K562 (cell line): Measurements from ENCODE around the gene CUX1. TPM values are rescaled to one million over a fixed set of nuclear protein-coding genes. Genes with fewer than 3 reads are reported as not detected.

Experiments
- ARID1B ChIP-seq: fragments of 450-650 bp; IDR thresholded peaks from 2 replicates; pipeline ENCODE4 v1.6.1; 2016; ENCODE audit warnings: antibody characterized with exemption, mild to moderate bottlenecking, inconsistent platforms
- BHLHE40 ChIP-seq: IDR thresholded peaks from 2 replicates; pipeline ENCODE4 v1.6.1; 2011; ENCODE audit warnings: low read length, improper control_type of control experiment
- BRD4 ChIP-seq: fragments of 200-600 bp; sonication (generic); IDR thresholded peaks from 2 replicates; pipeline ENCODE4 v1.6.1; 2017; ENCODE audit warnings: inconsistent platforms
- CBFA2T2 ChIP-seq: fragments of 450-650 bp; conservative IDR thresholded peaks from 2 replicates; pipeline ENCODE4 v1.6.1; 2017; ENCODE audit warnings: mild to moderate bottlenecking
- CTBP1 ChIP-seq: fragments of 450-650 bp; IDR thresholded peaks from 2 replicates; pipeline ENCODE4 v1.6.1; 2016; ENCODE audit warnings: borderline replicate concordance
- DPF2 ChIP-seq: fragments of 450-650 bp; IDR thresholded peaks from 2 replicates; pipeline ENCODE4 v1.6.1; 2016
- EP300 ChIP-seq: IDR thresholded peaks from 2 replicates; pipeline ENCODE4 v1.6.1; 2012; ENCODE audit warnings: low read length, improper control_type of control experiment
- KAT2B ChIP-seq: IDR thresholded peaks from one replicate; pipeline ENCODE4 v1.6.1; 2012; ENCODE audit warnings: low read depth, mild to moderate bottlenecking, control low read depth, inconsistent platforms, low read length, moderate library complexity
- KLF13 ChIP-seq: fragments of 450-650 bp; IDR thresholded peaks from 2 replicates; pipeline ENCODE4 v1.6.1; 2016; ENCODE audit warnings: missing genetic modification characterization, low read depth, mild to moderate bottlenecking, missing compliant biosample characterization, moderate library complexity, borderline replicate concordance
- MAFF ChIP-seq: IDR thresholded peaks from 2 replicates; pipeline ENCODE4 v1.6.1; 2012; ENCODE audit warnings: low read length, improper control_type of control experiment
- MTA2 ChIP-seq: fragments of 450-650 bp; IDR thresholded peaks from 2 replicates; pipeline ENCODE4 v1.6.1; 2016; ENCODE audit warnings: low read depth
- MYC ChIP-seq, 2 experiments: fragments of 250-450 bp in 1 of 2; sonication (Bioruptor Pico) in 1 of 2; IDR thresholded peaks; 2 replicates each; pipeline versions ENCODE4 v1.5.1 to v1.6.1; 2012 to 2021; ENCODE audit warnings: low read depth in 2 of 2, borderline replicate concordance in 1 of 2, improper control_type of control experiment in 1 of 2, low read length in 1 of 2, mild to moderate bottlenecking in 1 of 2, moderate library complexity in 1 of 2
- POLR2G ChIP-seq: fragments of 200-400 bp; formaldehyde crosslinking; IDR thresholded peaks from 2 replicates; pipeline ENCODE4 v1.6.1; 2017; ENCODE audit warnings: low read depth, mild to moderate bottlenecking, antibody characterized with exemption, low read length, moderate library complexity
- RBM22 ChIP-seq: fragments of 200-400 bp; formaldehyde crosslinking; IDR thresholded peaks from 2 replicates; pipeline ENCODE4 v1.6.1; 2018; ENCODE audit warnings: low read length, low read depth; ENCODE audit not compliant: poor library complexity, severe bottlenecking
- SMARCA4 ChIP-seq: fragments of 450-650 bp; IDR thresholded peaks from 2 replicates; pipeline ENCODE4 v1.6.1; 2016
- SMARCE1 ChIP-seq: fragments of 450-650 bp; IDR thresholded peaks from 2 replicates; pipeline ENCODE4 v1.7.1; 2016; ENCODE audit warnings: mild to moderate bottlenecking
- STAT5A ChIP-seq: IDR thresholded peaks from 2 replicates; pipeline ENCODE4 v1.6.1; 2012; ENCODE audit warnings: low read length, inconsistent platforms, borderline replicate concordance
- TCF3 ChIP-seq: sonication (generic); formaldehyde crosslinking; IDR thresholded peaks from 2 replicates; pipeline ENCODE4 v1.4.0; 2020; ENCODE audit warnings: mild to moderate bottlenecking, missing genetic modification reagents
- polyA plus RNA-seq, 8 experiments: library from polyadenylated mRNA; depleted of rRNA in 4 of 8; stranded (reverse) in 5 of 8; unstranded in 3 of 8; fragments of >200 nt; fragmentation: Nextera tagmentation in 2 of 8; fragmentation: Illumina TruSeq in 1 of 8; extraction: Ambion mirVana in 2 of 8; extraction: Trizol in 1 of 8; gene quantifications; 2 replicates each; pipeline versions ENCODE4 v1.2.1 to v1.2.3, GENCODE V29; 2011 to 2014; ENCODE audit warnings: inconsistent platforms in 1 of 8, missing spikeins in 1 of 8
- total RNA-seq, 7 experiments: library from RNA; depleted of rRNA in 6 of 7; stranded (reverse); fragments of >200 nt in 6 of 7; fragmentation: Illumina TruSeq in 2 of 7; extraction: Trizol in 2 of 7; gene quantifications; 2 replicates each; pipeline versions ENCODE4 v1.2.1 to v1.2.3, GENCODE V29; 2011 to 2021; ENCODE audit warnings: low replicate concordance in 1 of 7
- TF ChIP-seq, protein P1 (sequence below): fragments of 450-650 bp; IDR thresholded peaks from 2 replicates; pipeline ENCODE4 v1.6.1; 2016; ENCODE audit warnings: low read depth, mild to moderate bottlenecking, moderate library complexity

The CUX1 gene
- total and polyA plus RNA-seq, 9 of the 15 experiments (the other 6 are each of a cell fraction or from before 2014, with no cell fraction given): 3.6 to 55.3 (median 25.2) TPM

GRCh38 chr7:102252366-102252982 lies 435.0 kb downstream of the CUX1 start (continued):
- peak; percentile 65 for TF ChIP-seq CBFA2T2
- 0 out of 2 replicates have a peak, but pooled peaks have one; percentile 23 for TF ChIP-seq MTA2
- TF ChIP-seq, protein P1, sequence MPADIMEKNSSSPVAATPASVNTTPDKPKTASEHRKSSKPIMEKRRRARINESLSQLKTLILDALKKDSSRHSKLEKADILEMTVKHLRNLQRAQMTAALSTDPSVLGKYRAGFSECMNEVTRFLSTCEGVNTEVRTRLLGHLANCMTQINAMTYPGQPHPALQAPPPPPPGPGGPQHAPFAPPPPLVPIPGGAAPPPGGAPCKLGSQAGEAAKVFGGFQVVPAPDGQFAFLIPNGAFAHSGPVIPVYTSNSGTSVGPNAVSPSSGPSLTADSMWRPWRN: 0 out of 2 replicates have a peak, but pooled peaks have one; percentile 24
- no peak for TF ChIP-seq MAFF
- TF ChIP-seq DPF2: peak; percentile 64; the same call in 1 of the 2 replicates
- no peak for TF ChIP-seq KAT2B
- TF ChIP-seq ARID1B: peak; percentile 76
- peak; percentile 87 for TF ChIP-seq BHLHE40
- peak; percentile 50; the same call in 1 of the 2 replicates for TF ChIP-seq STAT5A
- no peak for TF ChIP-seq BRD4
- TF ChIP-seq CTBP1: peak; percentile 60; the same call in 1 of the 2 replicates
- peak; percentile 71 for TF ChIP-seq EP300
- no peak for TF ChIP-seq KLF13 (tag)
- peak; percentile 24; the same call in 1 of the 2 replicates for TF ChIP-seq TCF3 (CRISPR knock-in tag)
- peak; percentile 44 for TF ChIP-seq SMARCA4
- no peak for TF ChIP-seq POLR2G
- no peak for TF ChIP-seq RBM22
- 0 out of 2 replicates have a peak, but pooled peaks have one; percentile 29 for TF ChIP-seq SMARCE1
- TF ChIP-seq MYC (IDR thresholded peaks at IDR 0.05; ENCODE audit: low read depth, low read length): no peak; the same call in 1 of the 2 replicates
- TF ChIP-seq MYC (CRISPR knock-in tag; IDR thresholded peaks at IDR 0.05; ENCODE audit: borderline replicate concordance, low read depth): no peak
